ENCODE measurements around the gene TOX2.

Gene TOX2

DNA sequence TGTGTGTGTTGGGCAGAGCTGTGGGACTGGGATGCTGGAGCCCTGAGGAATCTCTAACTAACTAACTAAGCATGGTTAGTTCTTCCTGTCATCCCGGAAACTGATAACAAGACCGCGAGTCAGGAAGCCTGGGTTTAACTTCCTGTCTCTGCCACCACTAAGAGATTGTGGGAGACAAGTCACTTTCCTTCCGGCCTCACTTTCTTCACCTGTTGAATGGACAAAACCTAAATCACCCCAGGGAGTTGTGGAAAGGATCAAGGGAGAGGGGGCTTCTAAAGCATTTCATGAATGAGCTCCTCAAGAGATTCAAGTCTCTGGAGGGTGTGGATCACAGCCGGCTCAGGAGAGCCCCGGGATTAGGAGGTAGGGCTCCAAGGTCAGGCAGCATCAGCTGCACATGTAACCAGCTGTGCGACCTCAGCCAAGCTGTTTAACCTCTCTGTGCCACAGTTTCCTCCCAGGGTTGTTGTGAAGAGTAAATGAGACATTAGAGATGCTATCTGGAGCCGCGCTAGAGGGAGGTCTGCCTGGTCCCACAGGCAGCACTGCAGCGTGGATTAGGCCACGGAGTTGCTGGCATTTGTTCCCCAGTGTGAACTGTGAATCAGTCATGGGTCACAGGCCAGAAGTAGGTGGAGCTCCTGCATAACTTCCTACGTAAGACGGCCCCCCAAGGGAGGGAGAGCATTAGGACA is 105.1 kb downstream of the TOX2 start:
- no peak for TF ChIP-seq ZNF274 (IDR thresholded peaks at IDR 0.05; ENCODE audit: low read depth, low read length)
- H3K4me3 ChIP-seq (ENCODE audit: low read length): no peak overlapping the region

DNA sequence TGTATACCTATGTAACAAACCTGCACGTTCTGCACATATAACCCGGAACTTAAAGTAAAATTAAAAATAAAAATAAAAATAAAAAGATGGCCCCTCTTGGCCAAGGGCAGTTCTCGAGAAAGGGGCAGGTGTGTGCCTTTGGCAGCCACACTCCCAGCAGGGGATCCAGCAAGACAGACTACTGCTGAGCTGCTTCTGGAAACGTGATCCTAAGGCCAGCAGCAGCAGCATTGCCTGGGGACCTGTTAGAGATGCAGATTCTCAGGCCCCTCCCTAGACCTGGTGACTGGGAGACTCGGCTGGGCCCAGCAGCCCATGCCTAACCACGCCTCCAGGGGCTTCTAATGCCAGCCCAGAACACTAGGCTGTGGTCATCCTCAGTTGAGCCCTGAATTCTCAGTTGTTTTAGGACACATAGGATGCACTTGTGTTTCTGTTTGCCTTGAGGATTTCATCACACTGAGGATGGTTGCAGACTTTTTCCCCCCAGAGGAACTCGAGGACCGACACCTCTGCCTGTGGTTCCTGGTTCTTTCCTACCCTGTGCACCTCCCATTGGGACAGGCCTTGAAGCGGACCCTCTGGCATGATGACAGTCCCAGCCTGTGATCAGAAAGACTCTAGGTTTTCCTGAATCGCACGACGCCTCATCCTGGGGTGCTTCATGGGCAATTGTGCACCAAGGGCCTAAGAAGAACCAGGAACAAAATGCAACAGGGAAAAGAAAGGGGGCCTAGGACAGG is 105.9 kb downstream of the TOX2 start:
- no peak overlapping the region for H3K4me3 ChIP-seq (ENCODE audit: low read length)
- no peak for TF ChIP-seq ZNF274 (IDR thresholded peaks at IDR 0.05; ENCODE audit: low read depth, low read length)

DNA sequence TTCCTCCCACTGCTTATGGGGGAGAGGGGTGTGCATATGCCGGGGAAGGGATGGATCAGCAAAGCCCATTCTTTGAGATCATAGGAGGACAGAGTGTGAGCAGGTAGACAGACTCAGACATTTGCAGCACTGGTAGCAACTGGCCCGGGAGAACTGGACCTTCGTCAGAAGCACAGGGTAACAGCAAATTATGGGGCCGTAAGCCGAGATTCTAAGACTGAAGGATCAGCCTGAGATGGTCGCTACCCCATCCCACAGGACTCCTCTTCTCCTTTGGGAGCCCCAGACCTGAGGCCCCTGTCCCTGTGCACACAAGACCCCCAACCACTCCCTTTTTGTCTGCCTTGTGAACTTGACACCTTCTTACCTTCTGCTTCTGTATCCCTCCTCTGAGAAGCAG is 106.5 kb downstream of the TOX2 start:
- H3K4me3 ChIP-seq (ENCODE audit: low read length): no peak overlapping the region
- no peak for TF ChIP-seq ZNF274 (IDR thresholded peaks at IDR 0.05; ENCODE audit: low read depth, low read length)

DNA sequence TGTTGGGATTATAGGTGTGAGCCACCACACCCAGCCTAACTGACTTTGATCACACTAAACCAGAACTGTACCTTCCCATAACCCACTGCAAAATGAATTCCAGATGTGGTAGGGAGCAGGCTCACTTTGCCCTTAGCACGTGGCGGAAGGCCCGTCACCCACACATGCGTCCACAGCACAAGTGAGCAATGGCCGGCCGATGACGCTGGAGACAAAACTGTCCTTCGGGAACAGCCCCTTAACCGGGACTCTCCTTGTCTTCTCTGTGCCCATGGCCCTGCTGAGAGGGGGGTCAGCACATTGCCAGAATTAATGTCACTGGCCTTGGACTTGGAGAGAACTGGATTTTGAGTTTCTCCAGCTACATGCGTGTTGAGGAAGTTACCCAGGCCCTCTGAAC is 107.2 kb downstream of the TOX2 start:
- no peak overlapping the region for H3K4me3 ChIP-seq (ENCODE audit: low read length)
- TF ChIP-seq ZNF274 (IDR thresholded peaks at IDR 0.05; ENCODE audit: low read depth, low read length): no peak

DNA sequence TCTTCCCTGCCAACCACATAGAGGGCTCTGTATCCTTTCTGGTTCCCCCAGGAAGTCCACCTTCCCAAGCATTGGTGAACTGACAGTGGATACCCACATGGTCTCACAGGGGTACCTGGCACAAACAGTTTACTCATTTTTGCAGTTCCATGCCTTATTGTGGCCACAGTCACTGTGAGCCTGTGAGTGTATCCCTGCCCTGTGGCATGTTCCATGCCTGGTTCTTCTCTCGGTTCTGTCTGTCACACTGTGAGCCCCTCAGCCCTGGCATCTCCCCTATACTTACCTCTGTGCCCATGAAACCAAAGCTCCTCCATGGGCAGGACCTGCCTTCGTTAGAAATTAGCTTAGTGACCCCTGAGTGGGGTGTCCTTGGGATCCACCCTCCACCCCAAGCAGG is 107.8 kb downstream of the TOX2 start:
- H3K4me3 ChIP-seq (ENCODE audit: low read length): no peak overlapping the region
- TF ChIP-seq ZNF274 (IDR thresholded peaks at IDR 0.05; ENCODE audit: low read depth, low read length): no peak

DNA sequence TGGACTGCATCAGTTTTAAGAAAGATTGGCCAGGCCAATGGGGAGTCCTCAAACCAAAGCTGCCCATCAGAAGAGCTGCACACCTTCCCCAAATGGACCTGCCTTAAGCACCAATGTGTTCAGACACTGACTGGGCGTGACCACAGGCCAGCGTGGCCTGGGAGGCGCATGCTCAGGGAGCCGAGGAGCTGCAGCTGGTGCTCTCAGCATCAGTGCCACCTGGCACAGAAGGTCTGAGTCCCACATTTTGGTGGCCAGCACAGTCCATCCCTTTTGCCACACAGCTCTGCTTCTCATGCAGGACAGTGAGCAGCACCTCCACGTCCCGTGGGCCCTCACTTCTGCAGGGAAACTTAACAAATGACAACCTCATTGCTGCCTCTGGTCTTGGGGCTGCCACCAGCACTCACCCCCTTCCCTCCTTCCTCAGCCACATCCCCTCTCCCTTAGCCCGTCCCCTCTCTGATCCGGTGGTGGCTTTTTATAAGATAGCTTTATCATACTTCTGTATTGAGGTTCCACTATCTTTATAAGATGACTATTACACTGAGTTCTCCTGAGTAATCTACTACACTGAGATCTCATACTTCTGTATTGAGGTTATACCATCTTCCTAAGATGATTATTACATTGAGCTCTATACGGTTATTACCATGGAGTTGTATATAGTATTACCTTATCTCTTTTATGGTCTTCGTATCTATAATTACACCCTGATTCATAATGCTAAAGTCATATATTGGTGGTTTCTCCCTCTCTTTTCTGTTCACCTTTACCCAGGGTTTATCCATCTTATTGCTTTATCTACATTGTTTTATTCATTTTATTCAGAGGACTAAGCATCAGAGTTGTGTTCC is 109.1 kb downstream of the TOX2 start:
- no peak for TF ChIP-seq ZNF274 (IDR thresholded peaks at IDR 0.05; ENCODE audit: low read depth, low read length)
- H3K4me3 ChIP-seq (ENCODE audit: low read length): no peak overlapping the region

DNA sequence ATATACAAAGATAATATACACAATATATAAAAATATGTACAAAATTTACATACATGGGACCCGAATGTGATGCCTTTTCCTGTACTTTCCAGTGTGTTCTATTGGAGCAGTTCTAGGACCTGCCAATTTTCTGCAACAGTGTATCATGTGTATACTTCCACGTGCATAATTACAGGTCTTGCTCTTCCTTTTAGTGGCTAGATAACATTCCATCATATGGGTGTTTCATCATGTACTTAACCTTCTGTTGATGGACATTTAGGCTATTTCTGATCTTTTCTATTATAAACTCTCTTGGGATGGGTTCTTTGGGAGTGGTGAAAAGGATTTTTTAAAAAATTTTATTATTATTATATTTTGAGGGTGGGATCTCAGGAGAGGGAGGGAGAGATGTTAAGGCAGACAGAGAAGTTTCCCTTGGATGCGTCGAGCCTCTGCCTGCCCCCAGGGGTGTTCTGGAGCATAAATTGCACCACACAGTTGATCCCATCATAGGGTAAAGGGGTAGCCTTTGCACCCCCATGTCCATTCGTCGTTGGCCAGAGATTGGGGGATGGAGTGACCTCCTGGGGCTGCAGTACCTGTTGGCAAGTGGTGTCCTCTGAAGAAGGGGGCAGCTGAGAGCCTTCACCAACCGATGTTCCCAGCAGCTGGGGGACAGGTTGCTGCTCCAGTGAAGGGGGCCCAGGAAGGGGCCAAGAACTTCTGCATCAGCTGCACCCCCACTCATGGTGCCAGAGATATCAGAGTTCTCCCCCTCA is 110.3 kb downstream of the TOX2 start:
- TF ChIP-seq ZNF274 (IDR thresholded peaks at IDR 0.05; ENCODE audit: low read depth, low read length): no peak
- H3K4me3 ChIP-seq (ENCODE audit: low read length): no peak overlapping the region

DNA sequence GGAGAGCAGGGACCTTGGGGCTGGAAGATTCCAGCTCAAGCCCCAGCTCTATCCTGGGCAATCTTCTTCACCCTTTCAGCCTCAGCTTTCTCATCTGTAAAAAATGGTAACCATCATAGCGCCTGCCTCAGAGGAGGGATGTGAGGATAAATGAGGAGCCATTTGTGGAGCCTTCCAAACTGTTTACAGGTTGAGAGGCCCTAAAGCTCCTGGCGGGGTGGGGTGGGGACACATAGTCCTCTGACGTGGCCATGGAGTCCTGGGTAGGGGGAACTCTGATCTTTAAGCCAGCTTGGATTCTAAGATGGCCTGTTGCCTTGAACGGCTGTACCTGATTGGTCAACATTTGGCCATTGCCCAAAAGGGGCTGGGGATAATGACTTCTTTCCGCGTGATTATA is 111.1 kb downstream of the TOX2 start:
- TF ChIP-seq ZNF274 (IDR thresholded peaks at IDR 0.05; ENCODE audit: low read depth, low read length): no peak
- H3K4me3 ChIP-seq (ENCODE audit: low read length): no peak overlapping the region

DNA sequence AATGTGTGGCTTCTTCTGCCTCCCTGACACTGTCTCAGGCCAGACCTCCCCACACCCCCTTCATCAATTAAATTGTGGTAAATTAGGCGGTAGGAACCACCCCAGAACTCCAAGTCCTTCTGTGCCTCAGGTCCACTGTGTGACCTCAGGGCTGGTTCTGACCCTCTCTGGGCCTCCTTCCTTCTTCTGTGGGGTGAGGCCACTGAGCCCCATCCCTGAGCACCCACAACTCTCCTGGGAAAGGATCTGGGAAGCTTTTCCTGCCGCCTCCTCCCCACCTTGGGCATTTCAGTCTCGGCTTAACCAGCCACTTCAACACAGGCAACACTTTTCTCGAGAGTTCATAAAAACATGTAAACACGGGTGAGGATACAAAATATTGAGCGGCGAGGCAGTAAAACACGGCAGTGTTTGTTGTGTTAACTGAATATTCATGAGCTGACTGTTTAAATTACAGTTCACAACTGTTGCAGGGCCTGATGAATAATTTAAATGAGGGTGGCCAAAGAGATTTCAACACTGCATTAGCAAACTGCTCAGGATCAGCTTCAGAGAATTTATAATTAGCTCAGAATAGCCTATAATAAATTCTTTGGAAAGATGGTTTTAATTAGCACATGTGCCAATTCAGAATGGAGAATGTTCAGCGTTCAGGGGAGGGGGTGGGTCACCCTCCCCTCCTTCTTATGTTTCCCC is 112.1 kb downstream of the TOX2 start:
- no peak for TF ChIP-seq ZNF274 (IDR thresholded peaks at IDR 0.05; ENCODE audit: low read depth, low read length)

DNA sequence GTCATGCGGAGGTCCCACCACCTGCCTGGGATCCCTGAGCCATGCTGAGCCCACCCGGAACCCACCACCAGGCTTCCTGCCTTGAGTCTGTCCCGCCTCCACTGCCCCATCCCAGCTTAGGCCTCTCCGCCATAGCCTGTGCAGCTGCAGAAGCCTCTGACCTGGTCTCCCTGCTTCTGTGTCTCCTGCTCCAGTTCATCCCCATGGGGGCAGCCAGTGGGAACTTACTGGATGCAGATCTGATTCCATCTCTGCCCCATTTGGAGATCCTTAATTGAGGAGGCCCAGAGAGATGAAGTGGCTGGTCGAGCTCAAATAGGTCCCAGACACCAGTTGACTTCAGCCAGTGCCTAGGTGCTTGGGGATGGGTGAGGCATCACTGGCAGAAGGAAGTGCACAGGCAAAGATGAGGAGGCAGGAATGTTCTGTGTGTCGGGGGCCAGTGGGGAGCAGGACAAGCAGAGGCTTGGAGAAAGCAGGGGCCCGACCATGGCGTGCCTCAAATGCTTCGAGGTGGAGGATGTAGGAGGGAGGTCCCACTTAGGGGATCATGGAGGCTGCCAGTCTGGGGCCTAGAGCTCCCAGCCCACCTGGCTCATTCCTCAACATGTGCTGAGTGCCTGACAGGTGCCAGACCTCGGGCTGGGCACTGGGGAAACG is 112.8 kb downstream of the TOX2 start:
- H3K4me3 ChIP-seq (ENCODE audit: low read length): no peak overlapping the region
- TF ChIP-seq ZNF274 (IDR thresholded peaks at IDR 0.05; ENCODE audit: low read depth, low read length): no peak

More for the DNA sequence above, 112.1 kb downstream of the TOX2 start:
- no peak overlapping the region for H3K4me3 ChIP-seq (ENCODE audit: low read length)

DNA sequence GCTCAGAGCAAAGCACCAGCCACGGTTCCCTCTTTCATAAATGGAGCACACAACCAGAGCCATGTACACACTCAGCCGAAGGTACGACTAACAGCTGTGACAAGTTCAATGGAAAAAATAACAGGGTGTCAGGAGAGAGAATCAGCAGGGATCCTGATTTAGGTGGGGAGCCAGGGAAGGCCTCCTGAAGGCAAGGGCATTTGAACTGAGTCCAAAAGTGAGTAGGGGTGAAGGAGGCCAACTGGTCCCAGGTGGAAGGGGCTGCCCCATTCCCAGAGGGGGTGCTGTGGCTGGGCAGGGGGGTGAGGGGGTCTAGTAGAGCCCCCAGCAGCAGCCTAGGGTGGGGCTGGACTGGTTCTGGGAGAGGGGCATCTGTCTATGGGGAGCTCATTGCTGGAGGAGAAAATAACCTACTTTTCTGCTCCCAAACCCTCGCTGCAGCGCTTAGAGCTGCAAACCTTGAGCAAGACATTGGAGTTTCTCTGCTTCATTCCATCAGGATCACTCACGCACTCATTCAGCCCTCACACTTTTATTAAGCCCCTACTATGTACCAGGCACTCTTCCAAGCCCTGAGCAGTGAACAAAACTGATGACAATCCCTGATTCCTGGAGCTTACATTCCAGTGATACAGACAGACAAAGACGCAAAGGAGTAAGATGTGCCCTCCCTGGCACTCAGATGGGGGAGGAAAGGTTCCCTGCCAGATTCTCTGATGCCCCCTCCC is 113.5 kb downstream of the TOX2 start:
- H3K4me3 ChIP-seq (ENCODE audit: low read length): no peak overlapping the region
- no peak for TF ChIP-seq ZNF274 (IDR thresholded peaks at IDR 0.05; ENCODE audit: low read depth, low read length)
